GM18951 (cell line): ENCODE measurements around the gene MOXD1.

Experiments used
- POLR2A ChIP-seq: IDR thresholded peaks from 4 replicates; pipeline ENCODE4 v1.6.1; 2011; ENCODE audit warnings: mild to moderate bottlenecking; ENCODE audit not compliant: insufficient read length, insufficient read depth; ENCODE audit errors: extremely low read depth
- in situ Hi-C: fragments of 300-500 bp; cut with MboI; formaldehyde crosslinking; loops from one replicate; pipeline ENCODE4 v1.12.0; 2022; ENCODE audit warnings: low sequenced_read_pairs, mixed read lengths, inconsistent platforms; ENCODE audit not compliant: unreplicated experiment

The MOXD1 gene

GRCh38 chr6:132304891-132305305, 96.4 kb downstream of the MOXD1 start:
- in situ Hi-C loops, result no loop called here
- TF ChIP-seq POLR2A, result no peak

- in situ Hi-C loops, result no loop called here
- TF ChIP-seq POLR2A, result no peak
Measured at GRCh38 chr6:132300323-132300949, 100.8 kb downstream of the MOXD1 start.

GRCh38 chr6:132298344-132298949, 102.8 kb downstream of the MOXD1 start:
- TF ChIP-seq POLR2A, result no peak
- in situ Hi-C loops, result loop anchor here (10.0 to 25.0 kb wide), 2 partner anchors 186 to 489 kb away; partner anchors contain the start of gene SLC18B1

- TF ChIP-seq POLR2A, result no peak
- in situ Hi-C loops, result loop anchor here (10.0 to 25.0 kb wide), 2 partner anchors 195 to 498 kb away; partner anchors contain the start of gene SLC18B1
Measured at GRCh38 chr6:132289756-132290155, 111.5 kb downstream of the MOXD1 start.

GRCh38 chr6:132287101-132287500, 114.2 kb downstream of the MOXD1 start:
- in situ Hi-C loops, result loop anchor here (25.0 kb wide), 1 partner anchor 500 kb away; the partner anchor contains the start of gene SLC18B1

GRCh38 chr6:132286298-132287019, 114.8 kb downstream of the MOXD1 start:
- in situ Hi-C loops, result loop anchor here (25.0 kb wide), 1 partner anchor 501 kb away; the partner anchor contains the start of gene SLC18B1
- TF ChIP-seq POLR2A, result no peak

More at GRCh38 chr6:132287101-132287500, 114.2 kb downstream of the MOXD1 start:
- TF ChIP-seq POLR2A, result no peak

- in situ Hi-C loops, result loop anchor here (25.0 kb wide), 1 partner anchor 502 kb away; the partner anchor contains the start of gene SLC18B1
- no peak for TF ChIP-seq POLR2A
Measured at GRCh38 chr6:132285004-132285780, 116.1 kb downstream of the MOXD1 start.

- no peak for TF ChIP-seq POLR2A
- in situ Hi-C loops, result loop anchor here (25.0 kb wide), 1 partner anchor 505 kb away; the partner anchor contains the start of gene SLC18B1
Measured at GRCh38 chr6:132282696-132283095, 118.6 kb downstream of the MOXD1 start.

GRCh38 chr6:132280436-132280835, 120.8 kb downstream of the MOXD1 start:
- in situ Hi-C loops, result loop anchor here (25.0 kb wide), 1 partner anchor 507 kb away; the partner anchor contains the start of gene SLC18B1
- no peak for TF ChIP-seq POLR2A

GRCh38 chr6:132279592-132280139, 121.6 kb downstream of the MOXD1 start:
- in situ Hi-C loops, result loop anchor here (25.0 kb wide), 1 partner anchor 508 kb away; the partner anchor contains the start of gene SLC18B1
- no peak for TF ChIP-seq POLR2A

GRCh38 chr6:132275066-132275970, 126.0 kb downstream of the MOXD1 start:
- in situ Hi-C loops, result loop anchor here (25.0 kb wide), 1 partner anchor 512 kb away; the partner anchor contains the start of gene SLC18B1
- TF ChIP-seq POLR2A, result no peak
